Osteoblast (primary cell): Measurements from ENCODE around the gene PDCL2. TPM values are rescaled to one million over a fixed set of nuclear protein-coding genes. Genes with fewer than 3 reads are reported as not detected.

Source experiments
- DNase-seq: peaks from one replicate; pipeline ENCODE4 v3.0.0; 2011; ENCODE audit warnings: low spot score, mixed read lengths; ENCODE audit not compliant: insufficient read length; ENCODE audit errors: missing footprints
- H2AFZ ChIP-seq: 2 replicates; pipeline ENCODE4 v1.6.0; 2011; ENCODE audit warnings: mild to moderate bottlenecking, low read length
- H3K27ac ChIP-seq: 2 replicates; pipeline ENCODE4 v1.5.1; 2011; ENCODE audit warnings: mild to moderate bottlenecking, low read depth, low read length, moderate library complexity
- H3K27me3 ChIP-seq: 2 replicates; pipeline ENCODE4 v1.6.0; 2012; ENCODE audit warnings: mild to moderate bottlenecking, control low read depth, inconsistent platforms, low read length, moderate library complexity; ENCODE audit not compliant: insufficient read depth
- H3K36me3 ChIP-seq: 2 replicates; pipeline ENCODE4 v1.5.1; 2011; ENCODE audit warnings: mild to moderate bottlenecking, low read length, control low read depth, moderate library complexity; ENCODE audit not compliant: insufficient read depth
- H3K4me1 ChIP-seq: 2 replicates; pipeline ENCODE4 v1.5.1; 2011; ENCODE audit warnings: mild to moderate bottlenecking, low read length, control low read depth, moderate library complexity; ENCODE audit not compliant: insufficient read depth
- H3K4me2 ChIP-seq: 2 replicates; pipeline ENCODE4 v1.6.0; 2011; ENCODE audit warnings: mild to moderate bottlenecking, low read length; ENCODE audit not compliant: insufficient read depth
- H3K4me3 ChIP-seq: fragments of 200-600 bp; sonication (generic); 3 replicates; pipeline ENCODE4 v1.5.1; 2012; ENCODE audit warnings: mild to moderate bottlenecking, low read length, inconsistent platforms; ENCODE audit not compliant: insufficient read depth
- H3K79me2 ChIP-seq: 2 replicates; pipeline ENCODE4 v1.6.0; 2012; ENCODE audit warnings: mild to moderate bottlenecking, low read length, control low read depth, inconsistent platforms; ENCODE audit not compliant: insufficient read depth
- H3K9me3 ChIP-seq: 2 replicates; pipeline ENCODE4 v1.5.1; 2011; ENCODE audit warnings: low read depth, low read length, control low read depth
- H4K20me1 ChIP-seq: 2 replicates; pipeline ENCODE4 v1.6.0; 2012; ENCODE audit warnings: mild to moderate bottlenecking, low read length, control low read depth; ENCODE audit not compliant: insufficient read depth
- total RNA-seq: library from RNA; depleted of rRNA; stranded (reverse); fragments of >200 nt; gene quantifications from 2 replicates; pipeline ENCODE4 v1.2.3, GENCODE V29; 2012
- TF ChIP-seq, protein P1 (sequence below): IDR thresholded peaks from 2 replicates; pipeline ENCODE4 v1.5.1; 2011; ENCODE audit warnings: mild to moderate bottlenecking, low read depth, low read length, moderate library complexity; ENCODE audit errors: extremely low read depth

PDCL2 gene
- total RNA-seq, 1 donor: not detected

DNA sequence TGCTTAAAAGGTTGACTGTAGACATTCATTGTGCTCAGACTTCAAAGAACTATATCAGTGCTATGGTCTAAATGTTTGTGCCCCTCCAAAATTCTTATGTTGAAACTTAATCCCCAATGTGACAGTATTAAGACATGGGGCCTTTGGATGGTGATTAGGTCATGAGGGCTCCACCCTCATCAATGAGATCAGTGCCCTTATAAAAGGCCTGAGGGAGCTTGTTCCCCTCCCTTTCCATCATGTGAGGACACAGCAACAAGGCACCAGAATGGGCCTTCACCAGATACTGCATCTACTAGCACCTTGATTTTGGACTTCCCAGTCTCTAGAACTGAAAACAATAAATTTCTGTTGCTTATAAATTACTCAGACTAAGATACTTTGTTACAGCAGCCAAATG lies 73.6 kb downstream of the PDCL2 start:
- Histone ChIP-seq H3K4me2 (no peak overlapping the region), H3K4me3 (no peak overlapping the region), H3K79me2 (peaks cover 68% of the 10 kb centered on the region), H3K9me3 (no peaks in the 10 kb centered on the region), H3K27me3 (no peaks in the 10 kb centered on the region), H4K20me1 (no peaks in the 10 kb centered on the region), H3K4me1 (peaks cover 2% of the 10 kb centered on the region), H3K36me3 (no peaks in the 10 kb centered on the region), H3K27ac (no peak overlapping the region), H2AFZ (no peak overlapping the region)
- no peak for DNase-seq
- TF ChIP-seq, protein P1, sequence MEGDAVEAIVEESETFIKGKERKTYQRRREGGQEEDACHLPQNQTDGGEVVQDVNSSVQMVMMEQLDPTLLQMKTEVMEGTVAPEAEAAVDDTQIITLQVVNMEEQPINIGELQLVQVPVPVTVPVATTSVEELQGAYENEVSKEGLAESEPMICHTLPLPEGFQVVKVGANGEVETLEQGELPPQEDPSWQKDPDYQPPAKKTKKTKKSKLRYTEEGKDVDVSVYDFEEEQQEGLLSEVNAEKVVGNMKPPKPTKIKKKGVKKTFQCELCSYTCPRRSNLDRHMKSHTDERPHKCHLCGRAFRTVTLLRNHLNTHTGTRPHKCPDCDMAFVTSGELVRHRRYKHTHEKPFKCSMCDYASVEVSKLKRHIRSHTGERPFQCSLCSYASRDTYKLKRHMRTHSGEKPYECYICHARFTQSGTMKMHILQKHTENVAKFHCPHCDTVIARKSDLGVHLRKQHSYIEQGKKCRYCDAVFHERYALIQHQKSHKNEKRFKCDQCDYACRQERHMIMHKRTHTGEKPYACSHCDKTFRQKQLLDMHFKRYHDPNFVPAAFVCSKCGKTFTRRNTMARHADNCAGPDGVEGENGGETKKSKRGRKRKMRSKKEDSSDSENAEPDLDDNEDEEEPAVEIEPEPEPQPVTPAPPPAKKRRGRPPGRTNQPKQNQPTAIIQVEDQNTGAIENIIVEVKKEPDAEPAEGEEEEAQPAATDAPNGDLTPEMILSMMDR: no peak

DNA sequence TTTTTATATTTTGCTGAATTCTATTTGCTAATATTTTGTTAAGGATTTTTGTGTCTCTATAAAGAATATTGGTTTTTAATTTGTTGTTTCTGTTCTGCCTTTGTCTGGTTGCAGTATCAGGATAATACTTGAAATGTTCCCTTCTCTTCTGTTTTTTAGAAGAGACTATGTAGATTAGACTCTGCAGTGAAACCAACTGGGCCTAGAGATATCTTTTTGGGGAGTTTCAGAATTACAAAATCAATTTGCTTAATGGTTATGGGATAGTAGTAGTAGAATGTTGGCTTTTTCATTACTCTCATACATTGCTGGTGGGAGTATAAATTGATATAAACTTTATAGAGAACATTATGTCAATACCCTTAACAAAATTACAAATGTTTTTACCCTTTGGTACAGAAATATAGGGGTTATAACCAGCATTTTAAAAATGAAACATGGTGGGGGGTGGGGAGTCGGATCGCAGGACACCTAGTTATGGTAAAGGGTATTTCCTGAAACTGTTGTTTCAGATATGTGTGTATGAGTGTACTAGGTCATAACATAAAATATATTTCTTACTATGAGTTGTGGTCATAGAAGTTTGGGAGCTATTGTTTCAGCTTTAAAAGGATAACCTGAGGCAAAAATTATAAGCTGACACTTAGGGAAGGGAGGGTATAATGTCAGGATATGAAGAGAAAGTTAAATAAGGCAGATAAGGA lies 74.4 kb downstream of the PDCL2 start:
- no peaks in the 10 kb centered on the region for H3K9me3 ChIP-seq
- H3K4me2 ChIP-seq: no peak overlapping the region
- H4K20me1 ChIP-seq: no peaks in the 10 kb centered on the region
- H3K4me1 ChIP-seq: peaks cover 5% of the 10 kb centered on the region
- H2AFZ ChIP-seq: no peak overlapping the region
- TF ChIP-seq, protein P1: no peak
- H3K27ac ChIP-seq: no peak overlapping the region
- DNase-seq: no peak
- no peaks in the 10 kb centered on the region for H3K36me3 ChIP-seq
- no peaks in the 10 kb centered on the region for H3K27me3 ChIP-seq
- no peak overlapping the region for H3K4me3 ChIP-seq
- H3K79me2 ChIP-seq: peaks cover 69% of the 10 kb centered on the region

DNA sequence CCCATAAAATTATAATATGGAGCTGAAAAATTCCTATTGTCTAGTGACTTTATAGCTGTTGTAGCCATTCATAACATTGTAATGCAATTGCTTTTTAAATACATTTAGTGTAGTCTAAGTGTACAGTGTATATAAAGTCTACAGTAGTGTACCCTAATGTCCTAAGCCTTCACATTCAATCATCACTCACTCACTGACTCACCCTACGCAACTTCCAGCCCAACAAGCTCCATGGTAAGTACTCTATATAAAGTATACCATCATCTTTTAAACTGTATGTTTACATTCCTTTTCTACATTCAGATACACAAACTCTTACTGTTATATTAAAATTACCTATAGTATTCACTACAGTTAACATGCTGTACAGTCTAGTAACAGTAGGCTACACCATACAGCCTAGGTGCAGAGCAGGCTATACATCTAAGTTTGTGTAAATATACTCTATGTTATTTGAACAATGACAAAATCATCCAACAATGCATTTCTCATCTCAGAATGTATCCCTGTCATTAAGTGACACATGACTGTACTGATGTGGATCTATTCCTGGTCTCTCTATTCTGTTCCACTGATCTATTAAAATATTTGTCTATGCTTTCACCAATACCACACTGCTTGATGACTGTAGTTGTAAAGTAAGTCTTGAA lies 79.0 kb downstream of the PDCL2 start:
- Histone ChIP-seq H3K9me3 (no peaks in the 10 kb centered on the region), H3K27ac (no peak overlapping the region), H4K20me1 (no peaks in the 10 kb centered on the region), H3K4me2 (no peak overlapping the region), H3K4me3 (no peak overlapping the region), H3K36me3 (no peaks in the 10 kb centered on the region), H3K27me3 (no peaks in the 10 kb centered on the region), H2AFZ (no peak overlapping the region), H3K79me2 (peaks cover 51% of the 10 kb centered on the region), H3K4me1 (peaks cover 11% of the 10 kb centered on the region)
- DNase-seq: no peak
- TF ChIP-seq, protein P1: no peak

DNA sequence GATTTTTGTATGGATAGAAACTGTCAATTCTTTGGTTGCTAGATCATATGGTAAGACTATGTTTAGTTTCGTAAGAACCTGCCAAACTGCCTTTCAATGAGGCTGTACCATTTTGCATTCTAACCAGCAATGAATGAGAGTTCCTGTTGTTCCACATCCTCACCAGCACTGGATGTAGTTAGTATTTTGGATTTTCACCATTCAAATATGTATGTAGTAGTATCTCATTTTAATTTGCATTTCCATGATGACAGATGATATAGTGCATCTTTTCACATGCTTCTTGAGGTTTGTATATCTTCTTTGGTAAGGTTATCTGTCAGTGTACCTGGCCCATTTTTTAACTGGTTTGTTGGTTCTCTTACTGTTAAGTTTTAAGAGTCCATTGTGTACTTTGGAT lies 80.0 kb downstream of the PDCL2 start:
- TF ChIP-seq, protein P1: no peak
- Histone ChIP-seq H4K20me1 (no peaks in the 10 kb centered on the region), H3K4me3 (no peak overlapping the region), H3K4me2 (no peak overlapping the region), H3K79me2 (peaks cover 46% of the 10 kb centered on the region), H3K27me3 (no peaks in the 10 kb centered on the region), H3K4me1 (peaks cover 11% of the 10 kb centered on the region), H3K9me3 (no peaks in the 10 kb centered on the region), H3K27ac (no peak overlapping the region), H2AFZ (no peak overlapping the region), H3K36me3 (no peaks in the 10 kb centered on the region)
- DNase-seq: no peak
